IPS-NIHi11 (cell line): ENCODE data around the gene CDK9.
A peak's percentile ranks its signal among the peaks of the same experiment; 100 is the strongest.

Source experiments
- DNase-seq: peaks from one replicate; pipeline ENCODE4 v3.0.0; 2012; ENCODE audit warnings: mixed read lengths, low spot score

The CDK9 gene

DNA sequence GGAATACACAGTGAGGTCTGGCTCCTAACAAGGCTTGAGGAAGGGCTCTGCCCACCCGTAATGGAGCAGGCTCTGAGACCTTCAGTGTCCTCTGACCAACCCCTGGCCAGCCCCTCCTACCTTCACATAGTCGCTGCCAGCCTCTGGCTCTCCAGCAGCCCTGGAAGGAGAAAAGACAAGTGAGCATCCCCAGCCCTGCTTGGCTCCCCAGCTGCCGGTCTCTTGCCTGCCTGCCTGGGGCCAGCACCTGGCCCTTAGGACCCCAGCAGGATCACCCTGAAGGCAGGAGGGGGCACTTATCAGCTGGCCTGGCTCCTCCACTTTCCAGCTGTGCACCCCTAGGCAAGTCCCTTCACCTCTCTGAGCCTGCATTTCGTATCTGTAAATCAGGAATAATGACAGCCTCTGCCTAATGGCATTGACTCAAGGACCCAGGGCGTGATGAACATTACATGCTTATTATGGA lies 24.3 kb upstream of the CDK9 start:
- DNase-seq, result peak; percentile 29

DNA sequence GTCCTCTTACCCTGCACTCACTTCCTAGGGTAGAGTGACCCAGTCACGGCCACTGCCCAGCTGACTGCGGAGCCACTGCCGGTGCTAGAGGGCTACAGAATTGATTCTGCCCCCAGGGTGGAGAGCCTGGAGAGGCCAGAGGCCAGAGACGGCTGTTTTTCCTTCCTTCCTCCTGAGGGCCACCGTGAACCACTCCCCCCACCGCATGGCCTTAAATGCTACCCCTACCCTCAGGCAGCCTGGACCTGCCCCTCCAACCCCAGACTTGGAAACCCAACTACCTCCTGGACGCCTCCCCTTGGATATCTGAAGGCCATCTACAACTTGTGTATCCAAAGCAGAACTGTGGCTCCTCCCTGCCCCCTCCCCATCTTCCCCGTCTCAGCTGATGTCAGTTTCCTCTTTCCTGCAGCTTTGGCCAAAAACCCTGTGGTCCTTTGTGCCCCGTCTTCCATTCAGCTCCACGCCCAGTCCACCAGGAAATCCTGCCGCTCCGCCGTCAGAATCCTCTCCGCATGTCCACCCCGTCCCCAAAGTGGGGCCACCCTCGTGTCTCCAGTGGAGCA lies 23.6 kb upstream of the CDK9 start:
- peak; percentile 21 for DNase-seq

DNA sequence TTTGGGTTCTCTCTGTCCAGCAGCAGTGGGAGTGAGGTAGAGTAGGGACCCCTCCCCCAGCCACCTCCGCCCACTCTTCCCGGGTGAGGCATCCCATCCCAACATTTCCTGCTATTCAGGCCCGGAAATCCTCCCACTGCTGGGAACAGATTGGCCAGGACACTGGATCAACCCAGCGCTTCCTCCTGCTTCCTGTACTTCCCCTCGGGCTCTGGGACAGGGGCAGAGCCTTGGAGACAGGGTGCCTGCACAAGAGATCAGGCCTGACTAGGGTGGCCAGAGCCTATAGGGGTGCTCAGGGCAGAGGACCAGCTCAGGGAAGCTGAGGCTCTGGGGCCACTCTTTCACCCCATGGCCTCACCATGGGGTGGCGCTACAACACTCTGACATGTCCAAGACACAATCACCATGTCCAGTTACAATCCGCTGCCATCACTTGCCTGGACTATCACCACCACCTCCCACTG lies 21.9 kb upstream of the CDK9 start:
- peak; percentile 47 for DNase-seq

DNA sequence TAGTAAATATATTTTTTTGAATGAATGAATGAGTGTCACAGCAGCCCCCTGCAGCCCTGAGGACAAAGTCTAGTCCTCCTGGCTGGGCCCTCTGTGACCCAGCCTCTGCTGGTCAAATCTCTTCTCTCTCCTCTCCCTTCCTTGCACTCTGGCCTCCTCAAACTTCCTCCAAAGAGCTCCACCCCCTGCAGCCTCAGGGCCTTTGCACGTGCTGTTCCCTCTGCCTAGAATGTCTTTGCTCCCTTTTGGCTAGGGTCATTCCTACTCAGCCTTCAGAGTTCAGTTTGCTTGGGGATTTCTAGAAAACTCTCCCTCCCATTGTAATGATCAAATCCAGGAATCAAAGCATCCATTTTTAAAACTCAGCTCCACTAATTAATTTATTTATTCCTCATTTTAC lies 20.4 kb upstream of the CDK9 start:
- DNase-seq, result no peak

DNA sequence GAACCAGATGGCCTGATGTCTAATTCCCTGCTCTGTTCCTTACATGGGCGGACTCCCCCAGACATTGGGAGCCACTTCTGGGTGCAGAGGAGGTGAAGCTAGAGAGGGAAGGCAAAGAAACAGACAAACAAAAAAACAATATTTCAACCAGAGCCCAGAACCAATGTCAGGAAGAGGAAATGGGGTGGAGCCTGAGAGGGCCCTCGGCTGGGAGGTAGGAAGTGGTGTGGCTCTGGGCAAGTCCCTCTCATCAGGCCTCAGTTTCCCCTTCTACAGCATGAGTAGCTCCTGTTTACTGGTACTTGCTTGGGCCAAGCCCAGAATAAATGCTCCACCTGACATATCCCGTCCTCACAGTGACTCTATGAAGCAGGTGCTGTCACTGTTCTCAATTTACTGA lies 18.4 kb upstream of the CDK9 start:
- no peak for DNase-seq

DNA sequence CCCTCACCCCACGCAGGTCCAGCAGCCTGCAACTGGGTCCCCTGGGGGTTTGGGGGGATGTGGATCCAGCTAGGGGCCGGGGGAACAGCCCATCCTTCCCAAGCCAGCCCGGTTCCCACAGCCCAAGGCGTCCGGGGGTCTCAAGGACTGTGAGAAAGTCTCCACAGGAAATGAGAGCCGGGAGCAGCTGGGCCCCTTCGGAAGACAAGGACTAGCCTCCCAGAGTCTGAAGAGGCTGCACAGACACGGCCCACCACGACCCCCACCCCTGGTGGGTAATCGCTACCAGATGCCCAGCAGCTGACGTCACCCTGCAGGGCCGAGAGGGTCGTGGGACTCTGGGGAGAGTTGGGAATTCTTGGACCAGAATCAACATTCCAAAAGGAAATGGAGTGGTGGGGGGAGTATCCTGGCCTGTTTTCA lies 17.9 kb upstream of the CDK9 start:
- no peak for DNase-seq

DNA sequence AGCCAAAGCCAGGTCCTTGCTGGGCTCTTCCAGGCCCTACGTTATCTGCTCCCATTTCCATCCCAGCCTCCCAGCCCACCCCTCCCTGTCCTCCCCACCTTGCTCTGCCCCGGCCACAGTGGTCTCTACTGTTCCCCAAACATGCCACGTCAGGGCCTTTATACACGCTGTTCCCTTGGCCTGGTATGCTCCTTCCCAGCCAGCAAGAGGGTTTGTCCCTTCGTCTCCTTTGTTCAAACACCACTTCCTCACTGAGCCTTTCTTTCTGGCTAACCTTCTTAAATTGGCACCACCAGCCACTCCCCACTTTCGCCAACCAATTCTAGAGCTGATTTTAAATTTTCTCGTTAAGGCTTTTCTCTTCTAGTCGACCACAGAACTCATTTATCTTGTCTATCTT lies 17.1 kb upstream of the CDK9 start:
- no peak for DNase-seq

DNA sequence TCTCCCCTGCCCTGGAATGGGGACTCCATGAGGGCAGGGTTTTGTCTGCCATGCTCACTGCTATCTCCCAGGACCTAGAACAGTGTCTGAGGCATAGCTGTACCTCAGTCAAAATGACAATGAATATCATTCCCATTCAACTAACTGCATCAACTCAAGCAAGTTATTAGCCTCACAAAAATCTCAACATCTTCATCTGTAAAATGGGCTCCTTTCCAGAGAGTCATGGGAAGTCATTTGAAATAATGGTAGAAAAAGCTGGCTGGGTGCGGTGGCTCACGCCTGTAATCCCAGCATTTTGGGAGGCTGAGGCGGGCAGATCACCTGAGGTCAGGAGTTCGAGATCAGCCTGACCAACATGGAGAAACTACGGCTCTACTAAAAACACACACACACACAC lies 16.7 kb upstream of the CDK9 start:
- DNase-seq, result no peak

DNA sequence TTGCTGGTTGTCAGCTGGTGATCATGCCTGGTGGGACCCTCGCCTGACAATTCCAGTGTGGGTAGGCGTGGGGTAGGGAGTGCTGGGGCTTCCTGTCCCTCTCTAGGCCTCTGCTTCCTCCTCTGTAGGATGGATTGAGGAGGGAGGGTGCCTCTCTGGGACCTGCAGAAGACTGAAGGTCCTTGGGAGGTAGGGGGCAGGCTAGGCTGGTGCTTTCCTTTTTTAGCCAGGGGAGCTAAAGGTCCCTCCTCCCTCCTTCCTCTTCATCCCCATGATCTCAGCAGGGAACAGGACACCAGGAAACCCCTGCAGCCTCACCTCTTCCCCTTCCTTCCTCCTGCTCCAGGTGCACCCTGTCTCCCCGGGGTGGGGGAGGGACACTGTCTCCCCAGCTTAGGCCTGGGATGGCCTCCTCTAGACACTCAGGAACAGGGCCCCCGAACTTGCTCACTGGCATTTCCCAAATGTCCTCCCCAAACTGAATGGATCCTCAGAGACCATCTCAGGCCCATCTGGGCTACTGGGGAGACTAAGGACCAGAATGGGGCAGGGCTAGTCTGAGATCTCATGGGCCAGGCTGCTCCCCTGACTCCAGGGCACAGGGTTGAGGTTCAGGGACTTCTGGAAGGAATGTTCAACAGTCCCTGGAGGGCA lies 15.8 kb upstream of the CDK9 start:
- DNase-seq, result no peak

DNA sequence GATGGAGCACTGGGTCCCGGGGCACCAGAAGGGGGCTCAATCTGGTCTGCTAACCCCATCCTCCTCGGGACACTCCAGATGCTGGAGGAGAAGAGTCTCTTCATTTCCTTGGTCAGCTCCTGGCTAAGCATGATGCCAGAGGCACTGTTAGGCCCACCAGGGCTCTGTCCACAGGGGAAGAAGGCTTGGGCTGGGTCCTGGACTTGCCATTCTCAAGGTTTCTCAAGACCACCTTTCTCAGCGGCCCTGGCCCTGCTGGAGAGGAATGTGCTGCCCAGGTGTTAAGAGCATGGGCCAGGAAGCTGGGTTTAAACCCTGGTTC lies 15.3 kb upstream of the CDK9 start:
- no peak for DNase-seq

DNA sequence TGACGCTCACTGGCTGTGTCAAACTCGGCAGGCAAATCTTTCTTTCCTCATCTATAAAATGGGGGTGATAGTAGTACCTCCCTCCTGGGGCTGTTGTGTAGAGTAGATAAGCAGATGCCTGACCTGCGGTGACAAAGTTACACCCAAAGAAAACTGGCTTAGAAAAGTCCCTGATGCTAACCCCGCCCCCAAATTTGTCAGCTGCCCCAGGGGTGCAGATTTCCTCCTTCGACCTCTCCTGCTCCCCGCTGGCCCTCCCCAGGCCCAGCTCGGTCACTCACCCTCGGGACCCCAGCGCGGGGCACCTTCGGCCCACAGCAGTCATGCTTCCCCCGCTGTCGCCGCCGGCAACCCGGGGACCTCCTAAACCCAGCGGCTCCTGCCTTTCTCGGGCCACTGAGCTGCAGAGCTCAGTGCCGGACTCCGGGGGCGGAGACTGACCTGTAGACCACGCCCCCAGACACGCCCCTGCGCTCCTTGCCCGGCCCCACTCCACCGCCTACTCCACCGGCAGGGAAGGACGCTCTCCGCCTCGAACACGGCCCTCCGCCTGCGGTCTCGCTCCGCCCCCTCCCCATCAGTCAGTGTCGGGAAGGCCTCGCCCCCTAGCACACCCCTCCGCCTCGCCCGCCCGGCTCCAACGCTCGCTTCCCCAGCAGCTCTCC lies 14.8 kb upstream of the CDK9 start:
- DNase-seq, result peak; percentile 98

DNA sequence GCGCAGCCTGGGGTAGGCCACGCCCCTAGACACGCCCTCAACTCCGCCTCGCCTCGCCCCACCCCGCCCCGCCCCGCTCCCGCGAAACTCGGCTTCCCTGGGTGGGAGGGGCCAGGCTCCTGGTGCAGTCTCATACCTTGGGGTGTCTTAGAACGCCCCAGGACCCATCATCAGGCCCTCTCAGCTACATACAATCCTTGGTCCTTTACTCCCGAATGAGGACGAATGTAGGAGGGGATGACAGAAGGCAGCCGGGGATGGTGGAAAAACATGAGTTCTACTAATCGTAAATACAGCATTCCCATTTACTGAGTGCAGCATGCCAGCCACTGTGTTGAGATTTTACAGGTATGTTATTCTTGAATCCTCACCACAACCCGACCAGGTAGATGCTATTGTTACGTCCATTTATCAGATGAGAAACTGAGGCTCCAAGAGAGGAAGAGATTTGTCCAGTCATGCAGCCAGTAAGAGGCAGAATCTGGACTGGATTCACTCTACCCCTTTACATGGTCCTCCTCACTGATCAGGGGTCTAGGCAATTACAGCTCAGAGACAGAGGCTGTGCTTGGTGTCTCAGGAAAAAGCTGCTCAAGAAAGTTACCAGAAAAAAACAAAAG lies 14.2 kb upstream of the CDK9 start:
- DNase-seq, result no peak

DNA sequence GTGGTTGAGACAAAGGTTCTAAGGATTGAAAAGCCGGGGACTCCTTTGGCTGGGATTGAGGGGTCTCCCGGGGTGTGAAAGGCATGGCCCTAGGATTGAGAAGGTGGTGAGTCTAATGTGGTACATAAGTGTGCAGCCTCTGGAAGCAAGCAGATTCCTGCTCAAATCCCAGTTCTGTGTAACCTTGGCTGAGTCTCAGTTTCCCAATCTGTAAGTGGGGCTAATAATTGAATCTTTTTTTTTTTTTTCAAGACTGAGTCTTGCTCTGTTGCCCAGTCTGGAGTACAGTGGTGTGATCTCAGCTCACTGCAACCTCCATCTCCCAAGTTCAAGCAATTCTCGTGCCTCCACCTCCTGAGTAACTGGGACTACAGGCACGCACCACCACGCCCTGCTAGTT lies 13.2 kb upstream of the CDK9 start:
- DNase-seq, result no peak

DNA sequence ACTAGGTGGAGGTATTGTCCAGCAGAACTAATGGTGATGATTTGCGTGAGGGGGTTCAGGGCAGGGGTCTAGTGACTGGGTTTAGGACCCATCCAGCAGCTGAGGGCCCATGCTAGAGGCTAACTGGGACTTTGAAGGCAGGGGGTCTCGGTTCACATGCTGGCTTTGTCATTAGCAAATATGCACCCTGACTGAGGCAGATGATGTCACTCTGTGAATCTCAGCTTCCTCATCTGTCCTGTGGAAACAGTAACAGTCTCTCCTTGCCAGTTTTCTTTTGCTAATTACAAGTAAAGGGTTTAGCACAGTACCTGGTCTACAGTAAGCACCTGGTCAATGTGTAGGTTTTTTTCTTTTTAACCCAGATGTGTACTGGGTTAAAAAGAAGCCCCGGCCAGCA lies 12.6 kb upstream of the CDK9 start:
- DNase-seq, result no peak

DNA sequence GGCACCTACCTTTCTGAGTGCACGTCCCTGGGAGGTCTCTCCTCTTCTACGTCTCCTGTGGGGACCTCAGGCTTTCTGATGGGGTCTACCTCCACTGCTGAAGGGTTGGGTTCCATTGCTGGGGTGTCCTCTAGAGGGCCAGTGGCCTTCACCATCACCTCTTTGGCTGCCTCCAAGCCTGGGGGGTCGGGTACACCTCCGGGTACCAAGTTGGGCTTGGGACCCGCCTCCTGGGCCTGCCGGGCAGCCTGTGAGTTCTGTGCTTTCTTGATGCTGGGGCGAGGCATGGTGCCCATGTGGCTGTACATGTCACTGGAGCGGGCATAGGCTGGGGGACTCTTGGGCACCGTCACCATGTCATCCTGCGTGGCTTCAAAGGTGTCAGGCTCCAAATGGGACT lies 11.9 kb upstream of the CDK9 start:
- DNase-seq, result no peak

DNA sequence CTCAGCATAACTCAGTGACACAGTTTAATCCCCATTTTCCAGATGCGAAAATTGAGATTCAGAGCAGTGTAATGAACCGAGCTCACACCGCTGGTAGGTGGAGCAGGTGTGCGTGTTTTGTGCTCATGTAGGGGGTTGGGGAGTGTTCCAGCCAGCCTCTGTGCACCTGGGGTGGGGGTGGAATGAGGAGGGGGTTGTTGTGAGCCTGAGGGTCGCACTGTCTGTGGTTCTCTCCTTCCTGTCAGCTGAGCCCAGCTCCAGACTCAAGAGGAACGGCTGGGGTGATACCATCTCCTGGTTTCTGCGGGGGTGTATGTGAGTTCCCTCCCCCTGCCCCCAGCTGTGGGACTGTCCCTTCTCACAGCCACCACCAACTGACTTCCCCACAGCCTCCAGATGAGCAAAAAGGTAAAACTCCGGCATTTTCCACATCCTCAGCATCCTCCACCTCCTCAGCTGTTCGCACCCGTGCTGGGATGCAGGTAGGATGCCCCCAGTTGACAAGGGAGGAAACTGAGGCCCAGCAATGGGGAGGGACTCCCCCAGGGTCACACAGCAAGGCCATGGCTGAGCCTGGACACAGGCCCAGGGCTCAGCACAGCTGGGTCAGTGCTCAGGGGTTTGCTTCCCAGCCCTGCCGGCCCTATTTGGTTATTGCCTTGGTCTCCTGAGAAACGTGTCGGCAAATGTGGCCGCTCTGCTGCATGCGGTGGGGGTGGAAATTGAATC lies 9.5 kb upstream of the CDK9 start:
- no peak for DNase-seq

DNA sequence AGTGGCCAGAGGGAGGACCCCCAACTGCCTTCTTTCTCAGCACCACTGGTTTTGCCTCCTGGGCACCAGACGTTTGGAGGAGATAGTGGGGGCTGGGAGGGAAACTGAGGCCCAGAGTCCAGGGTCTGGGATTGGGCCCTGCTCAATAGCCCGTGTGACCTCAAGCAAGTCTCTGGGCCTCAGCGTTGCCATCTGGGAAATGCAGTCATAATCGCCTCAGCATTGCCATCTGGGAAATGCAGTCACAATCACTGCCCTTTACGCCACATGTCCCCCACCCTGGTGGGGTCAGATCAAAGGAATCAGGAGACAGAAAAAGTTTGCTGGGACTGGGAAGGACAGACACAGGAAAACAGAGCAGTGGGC lies 8.9 kb upstream of the CDK9 start:
- no peak for DNase-seq

DNA sequence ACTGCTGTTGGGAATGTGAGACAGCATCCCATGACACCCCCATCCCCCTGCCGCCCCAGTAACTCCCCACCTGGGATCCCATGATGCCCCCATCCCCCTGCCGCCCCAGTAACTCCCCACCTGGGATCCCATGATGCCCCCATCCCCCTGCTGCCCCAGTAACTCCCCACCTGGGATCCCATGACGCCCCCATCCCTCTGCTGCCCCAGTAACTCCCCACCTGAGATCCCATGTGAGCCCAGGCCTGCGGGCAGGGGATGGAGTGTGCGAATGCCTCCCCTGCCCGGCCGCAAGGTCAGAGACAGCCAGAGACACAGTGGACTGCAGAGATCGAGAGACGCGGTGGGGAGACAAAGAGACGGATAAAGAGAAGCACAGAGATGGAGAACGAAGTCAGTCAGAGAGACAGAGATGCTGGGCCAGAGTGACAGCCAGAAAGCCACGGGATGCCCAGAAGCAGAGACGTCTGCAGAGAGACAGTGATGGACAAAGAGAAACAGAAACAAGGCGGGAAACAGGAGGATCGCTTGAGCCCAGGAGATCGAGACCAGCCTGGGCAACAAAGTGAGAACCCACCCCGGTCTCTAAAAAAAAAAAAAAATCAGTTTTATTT lies 8.4 kb upstream of the CDK9 start:
- DNase-seq, result no peak

DNA sequence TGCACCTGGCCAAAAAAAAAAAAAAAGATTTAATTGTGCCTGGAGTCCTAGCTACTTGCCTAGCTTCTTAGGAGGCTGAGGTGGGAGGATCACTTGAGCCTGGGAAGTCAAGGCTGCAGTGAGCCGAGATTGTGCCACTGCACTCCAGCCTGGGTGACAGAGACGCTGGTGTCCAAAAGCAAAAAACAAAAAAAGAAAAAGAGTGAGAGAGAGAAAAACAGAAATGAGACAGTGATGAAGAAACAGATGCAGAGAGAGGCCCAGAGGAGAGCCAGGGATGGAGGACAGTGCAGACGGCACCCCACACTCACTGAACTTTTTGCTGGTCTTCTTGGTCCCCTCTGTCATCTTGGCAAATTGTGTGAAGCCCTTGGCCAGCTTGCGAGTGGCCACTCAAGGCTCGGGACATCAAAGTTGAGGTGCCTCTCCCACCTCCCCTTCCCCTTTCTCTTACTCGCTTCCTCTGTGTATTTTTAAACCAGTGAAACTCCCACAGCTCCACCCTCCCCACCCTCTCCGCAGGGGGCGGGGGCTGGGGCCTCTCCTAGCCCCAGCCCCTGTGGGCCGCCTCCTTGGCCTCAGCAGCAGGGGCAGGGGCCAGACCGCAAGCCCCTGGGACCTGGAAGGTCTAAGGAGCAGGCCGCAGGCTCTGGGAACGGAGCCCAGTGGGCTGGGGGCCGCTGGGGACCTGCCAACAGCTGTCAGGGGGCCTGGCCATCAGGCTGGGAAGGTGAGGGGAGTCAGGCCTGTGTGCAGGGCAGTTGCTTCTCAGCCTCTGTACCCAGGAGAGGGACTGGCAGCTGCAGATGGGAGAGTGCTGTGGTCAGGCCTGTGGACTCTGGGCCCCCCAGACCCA lies 7.3 kb upstream of the CDK9 start, which contains the start of gene SH2D3C:
SH2D3C (minus strand) TSS at position 387 of the 856 bp plus-strand sequence; CDS start at position 348, 39 bp downstream.
- no peak for DNase-seq

DNA sequence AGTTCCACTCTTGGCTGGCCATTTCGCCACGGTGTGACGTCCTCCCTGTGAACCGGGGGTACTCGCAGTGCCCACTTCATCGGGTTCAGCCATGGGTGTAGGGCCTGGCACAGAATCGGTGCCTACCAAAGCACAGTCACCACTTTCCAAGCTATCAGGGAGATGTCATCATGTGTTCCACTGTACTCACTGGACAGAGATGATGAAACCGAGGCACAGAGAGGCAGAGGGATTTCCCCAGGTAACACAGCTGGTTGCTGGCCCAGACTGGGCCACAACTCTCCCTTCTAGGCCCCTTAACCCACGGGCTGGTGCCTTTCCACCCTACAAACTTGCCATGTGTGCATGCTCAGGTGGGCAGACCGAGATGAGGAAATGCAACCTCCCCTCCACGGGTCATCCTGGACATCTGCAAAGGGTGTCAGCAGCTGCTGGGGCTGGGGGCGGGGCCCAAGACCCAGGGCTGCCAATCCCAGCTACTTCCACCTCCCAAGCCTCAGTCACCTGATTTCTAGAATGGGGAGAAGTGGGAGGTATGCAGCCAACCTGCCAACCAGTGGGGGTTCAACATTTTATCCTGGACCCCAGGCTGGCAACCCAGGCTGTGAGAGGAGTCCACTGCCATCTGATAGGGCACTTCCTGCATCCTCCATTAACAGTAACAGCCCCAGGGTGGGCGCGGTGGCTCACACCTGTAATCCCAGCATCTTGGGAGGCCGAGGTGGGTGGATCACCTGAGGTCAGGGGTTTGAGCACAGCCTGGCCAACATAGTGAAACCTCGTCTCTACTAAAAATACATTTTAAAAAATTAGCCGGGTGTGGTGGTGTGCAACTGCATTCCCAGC lies 6.5 kb upstream of the CDK9 start:
- no peak for DNase-seq
